ENCODE results near the gene ITCH. TPM values are rescaled to one million over a fixed set of nuclear protein-coding genes. Genes with fewer than 3 reads are reported as not detected.

Gene ITCH
- polyA plus RNA-seq, 1 donor from 2014 or later = 39.5 TPM

GRCh38 chr20:34458631-34459030, 95.6 kb downstream of the ITCH start:
- Histone ChIP-seq H3K36me3 (ENCODE audit: insufficient read depth, low read length) (no peaks in the 10 kb centered on the region), H3K9ac (ENCODE audit: low read length) (no peak overlapping the region), H4K20me1 (ENCODE audit: insufficient read depth) (no peaks in the 10 kb centered on the region), H3K27me3 (ENCODE audit: insufficient read depth, low read depth, low read length) (no peaks in the 10 kb centered on the region), H3K9me2 (ENCODE audit: insufficient read depth, low read length) (no peaks in the 10 kb centered on the region), H3K4me3 (ENCODE audit: low read length) (no peak overlapping the region), H3K27ac (ENCODE audit: low read length) (no peak overlapping the region), H3F3A (ENCODE audit: insufficient read depth, low read length, poor library complexity, severe bottlenecking) (no peaks in the 10 kb centered on the region), H2AFZ (ENCODE audit: low read depth, low read length) (no peak overlapping the region), H3K79me2 (replicated peaks; ENCODE audit: insufficient read depth, low read length) (no peaks in the 10 kb centered on the region), H3K9me3 (ENCODE audit: low read length) (no peaks in the 10 kb centered on the region), H3K4me2 (ENCODE audit: low read length) (no peak overlapping the region)
- TF ChIP-seq CTCF (IDR thresholded peaks at IDR 0.05; ENCODE audit: poor library complexity, severe bottlenecking) (no peak), SMC3 (conservative IDR thresholded peaks at IDR 0.05; ENCODE audit: poor library complexity) (no peak), POLR2AphosphoS5 (IDR thresholded peaks at IDR 0.05) (no peak), TAF1 (IDR thresholded peaks at IDR 0.05; ENCODE audit: low read depth) (no peak), REST (IDR thresholded peaks at IDR 0.05; ENCODE audit: borderline replicate concordance) (no peak), EP300 (conservative IDR thresholded peaks at IDR 0.05; ENCODE audit: poor library complexity, severe bottlenecking) (no peak), MXI1 (conservative IDR thresholded peaks at IDR 0.05; ENCODE audit: poor library complexity, severe bottlenecking) (no peak), EZH2 (IDR thresholded peaks at IDR 0.05; ENCODE audit: borderline replicate concordance, insufficient read depth, low read length, poor library complexity, severe bottlenecking) (no peak), RAD21 (conservative IDR thresholded peaks at IDR 0.05) (no peak)

- Histone ChIP-seq H3K4me3 (ENCODE audit: low read length) (no peak overlapping the region), H3K79me2 (replicated peaks; ENCODE audit: insufficient read depth, low read length) (no peaks in the 10 kb centered on the region), H3K9me2 (ENCODE audit: insufficient read depth, low read length) (no peaks in the 10 kb centered on the region), H3K36me3 (ENCODE audit: insufficient read depth, low read length) (no peaks in the 10 kb centered on the region), H3K9me3 (ENCODE audit: low read length) (no peaks in the 10 kb centered on the region), H4K20me1 (ENCODE audit: insufficient read depth) (no peaks in the 10 kb centered on the region), H3K4me2 (ENCODE audit: low read length) (no peak overlapping the region), H3K9ac (ENCODE audit: low read length) (no peak overlapping the region), H2AFZ (ENCODE audit: low read depth, low read length) (no peak overlapping the region), H3F3A (ENCODE audit: insufficient read depth, low read length, poor library complexity, severe bottlenecking) (no peaks in the 10 kb centered on the region), H3K27me3 (ENCODE audit: insufficient read depth, low read depth, low read length) (no peaks in the 10 kb centered on the region), H3K27ac (ENCODE audit: low read length) (no peak overlapping the region)
- TF ChIP-seq CTCF (IDR thresholded peaks at IDR 0.05; ENCODE audit: poor library complexity, severe bottlenecking) = no peak
- TF ChIP-seq RAD21 (conservative IDR thresholded peaks at IDR 0.05) = no peak
- no peak for TF ChIP-seq SMC3 (conservative IDR thresholded peaks at IDR 0.05; ENCODE audit: poor library complexity)
- no peak for TF ChIP-seq POLR2AphosphoS5 (IDR thresholded peaks at IDR 0.05)
- no peak for TF ChIP-seq TAF1 (IDR thresholded peaks at IDR 0.05; ENCODE audit: low read depth)
- TF ChIP-seq MXI1 (conservative IDR thresholded peaks at IDR 0.05; ENCODE audit: poor library complexity, severe bottlenecking) = no peak
- no peak for TF ChIP-seq EP300 (conservative IDR thresholded peaks at IDR 0.05; ENCODE audit: poor library complexity, severe bottlenecking)
- TF ChIP-seq EZH2 (IDR thresholded peaks at IDR 0.05; ENCODE audit: borderline replicate concordance, insufficient read depth, low read length, poor library complexity, severe bottlenecking) = no peak
Measured at GRCh38 chr20:34459209-34459897, 96.3 kb downstream of the ITCH start.

Data from neural cell (in vitro differentiated cells).